MM.1S (cell line): ENCODE measurements around the gene SLFN12.

Source experiments
- CTCF ChIP-seq: fragments of 300-600 bp; sonication (generic); IDR thresholded peaks from 2 replicates; pipeline ENCODE4 v1.5.1; 2016; ENCODE audit warnings: antibody characterized with exemption, low read length, mixed read lengths
- EZH2 ChIP-seq: fragments of 300-600 bp; sonication (generic); optimal IDR thresholded peaks from 2 replicates; pipeline ENCODE3; 2017; ENCODE audit warnings: low read depth, mild to moderate bottlenecking, antibody characterized with exemption, low read length, mixed read lengths

GRCh38 chr17:35377068-35377467 lies 55.2 kb downstream of the SLFN12 start:
- TF ChIP-seq EZH2, result no peak
- TF ChIP-seq CTCF, result no peak
